ENCODE data around the gene POU4F3. TPM values are rescaled to one million over a fixed set of nuclear protein-coding genes. Genes with fewer than 3 reads are reported as not detected.
A peak's percentile ranks its signal among the peaks of the same experiment; 100 is the strongest.
"Not testable (repeated sequence)": the region's sequence is repeated elsewhere in the genome, so short reads cannot be mapped to it uniquely, and the experiment has no call there.

POU4F3 gene, protein sequence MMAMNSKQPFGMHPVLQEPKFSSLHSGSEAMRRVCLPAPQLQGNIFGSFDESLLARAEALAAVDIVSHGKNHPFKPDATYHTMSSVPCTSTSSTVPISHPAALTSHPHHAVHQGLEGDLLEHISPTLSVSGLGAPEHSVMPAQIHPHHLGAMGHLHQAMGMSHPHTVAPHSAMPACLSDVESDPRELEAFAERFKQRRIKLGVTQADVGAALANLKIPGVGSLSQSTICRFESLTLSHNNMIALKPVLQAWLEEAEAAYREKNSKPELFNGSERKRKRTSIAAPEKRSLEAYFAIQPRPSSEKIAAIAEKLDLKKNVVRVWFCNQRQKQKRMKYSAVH
- not detected for total RNA-seq
- long read RNA-seq = 0 reads

DNA sequence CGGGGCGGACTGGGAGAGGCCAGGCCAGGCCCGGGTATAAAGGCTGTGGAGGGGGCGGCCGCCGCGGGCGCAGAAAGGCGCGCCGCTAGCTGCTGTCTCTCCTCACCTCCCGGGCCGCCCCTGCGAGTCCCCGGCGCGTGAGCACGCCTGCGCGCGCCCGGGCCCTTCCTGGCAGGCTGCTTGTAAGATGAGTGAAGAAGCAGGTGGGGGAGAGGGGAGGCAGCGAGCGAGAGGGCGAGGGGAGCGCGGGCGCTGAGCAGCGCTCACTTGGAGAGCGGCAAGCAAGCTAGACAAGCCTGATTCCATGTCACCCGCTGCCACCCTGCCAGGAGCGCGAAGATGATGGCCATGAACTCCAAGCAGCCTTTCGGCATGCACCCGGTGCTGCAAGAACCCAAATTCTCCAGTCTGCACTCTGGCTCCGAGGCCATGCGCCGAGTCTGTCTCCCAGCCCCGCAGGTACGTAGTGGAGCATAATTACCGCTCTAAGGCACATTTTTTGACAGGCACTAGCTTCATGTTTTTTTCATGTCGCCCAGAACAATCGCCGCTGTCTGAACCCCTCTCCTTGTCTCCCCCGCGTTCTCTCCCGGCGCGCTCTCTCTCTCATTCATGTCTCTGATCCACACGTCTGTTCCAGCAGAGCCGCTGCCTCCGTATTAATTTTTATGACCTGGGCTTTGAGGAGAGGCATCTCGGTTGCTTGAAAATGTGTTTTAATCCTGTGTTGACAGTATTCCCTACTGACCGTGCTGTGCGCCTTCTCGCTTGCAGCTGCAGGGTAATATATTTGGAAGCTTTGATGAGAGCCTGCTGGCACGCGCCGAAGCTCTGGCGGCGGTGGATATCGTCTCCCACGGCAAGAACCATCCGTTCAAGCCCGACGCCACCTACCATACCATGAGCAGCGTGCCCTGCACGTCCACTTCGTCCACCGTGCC lies at the start of gene POU4F3:
TSS of gene POU4F3 (plus strand) at position 66 of the 941 bp plus-strand sequence. CDS start at position 340, 274 bp downstream.
- H3K27ac ChIP-seq (replicated peaks) = no peak within 1 kb of the TSS
- H3K4me1 ChIP-seq = peaks cover 25% of the 10 kb centered on the region
- H3K4me3 ChIP-seq = peak within 1 kb of the TSS; percentile 19
- no peaks in the 10 kb centered on the region for H3K36me3 ChIP-seq
- H3K9me3 ChIP-seq (replicated peaks) = no peaks in the 10 kb centered on the region
- TF ChIP-seq, protein P1, sequence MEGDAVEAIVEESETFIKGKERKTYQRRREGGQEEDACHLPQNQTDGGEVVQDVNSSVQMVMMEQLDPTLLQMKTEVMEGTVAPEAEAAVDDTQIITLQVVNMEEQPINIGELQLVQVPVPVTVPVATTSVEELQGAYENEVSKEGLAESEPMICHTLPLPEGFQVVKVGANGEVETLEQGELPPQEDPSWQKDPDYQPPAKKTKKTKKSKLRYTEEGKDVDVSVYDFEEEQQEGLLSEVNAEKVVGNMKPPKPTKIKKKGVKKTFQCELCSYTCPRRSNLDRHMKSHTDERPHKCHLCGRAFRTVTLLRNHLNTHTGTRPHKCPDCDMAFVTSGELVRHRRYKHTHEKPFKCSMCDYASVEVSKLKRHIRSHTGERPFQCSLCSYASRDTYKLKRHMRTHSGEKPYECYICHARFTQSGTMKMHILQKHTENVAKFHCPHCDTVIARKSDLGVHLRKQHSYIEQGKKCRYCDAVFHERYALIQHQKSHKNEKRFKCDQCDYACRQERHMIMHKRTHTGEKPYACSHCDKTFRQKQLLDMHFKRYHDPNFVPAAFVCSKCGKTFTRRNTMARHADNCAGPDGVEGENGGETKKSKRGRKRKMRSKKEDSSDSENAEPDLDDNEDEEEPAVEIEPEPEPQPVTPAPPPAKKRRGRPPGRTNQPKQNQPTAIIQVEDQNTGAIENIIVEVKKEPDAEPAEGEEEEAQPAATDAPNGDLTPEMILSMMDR (IDR thresholded peaks at IDR 0.05; ENCODE audit: borderline replicate concordance) = no peak
- intact Hi-C loops (cut with micrococcal nuclease) = no loop called here
- peaks cover 99% of the 10 kb centered on the region for H3K27me3 ChIP-seq (ENCODE audit: low read depth)
- DNase-seq = no peak

DNA sequence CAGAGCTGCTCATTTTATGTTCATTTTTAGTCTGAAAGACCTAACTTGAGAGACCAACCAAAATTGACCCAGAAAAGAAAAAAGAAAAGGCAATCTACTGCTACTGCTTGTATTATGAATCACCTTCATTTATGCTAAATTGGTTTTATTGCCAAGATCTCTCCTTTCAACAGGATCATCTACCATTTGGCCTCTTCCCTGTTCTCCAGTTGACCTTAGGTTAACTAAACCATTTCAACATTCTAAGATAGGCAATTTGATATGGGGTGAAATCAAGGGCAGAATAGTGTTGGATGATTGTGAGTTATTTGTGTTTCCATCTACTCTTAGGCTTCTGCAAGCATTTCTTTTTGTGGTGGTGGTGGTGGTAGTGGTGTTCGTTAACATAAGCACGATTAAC lies 48.3 kb upstream of the POU4F3 start:
- H3K27ac ChIP-seq (replicated peaks) = no peak overlapping the region
- TF ChIP-seq, protein P1 (IDR thresholded peaks at IDR 0.05; ENCODE audit: borderline replicate concordance) = no peak

DNA sequence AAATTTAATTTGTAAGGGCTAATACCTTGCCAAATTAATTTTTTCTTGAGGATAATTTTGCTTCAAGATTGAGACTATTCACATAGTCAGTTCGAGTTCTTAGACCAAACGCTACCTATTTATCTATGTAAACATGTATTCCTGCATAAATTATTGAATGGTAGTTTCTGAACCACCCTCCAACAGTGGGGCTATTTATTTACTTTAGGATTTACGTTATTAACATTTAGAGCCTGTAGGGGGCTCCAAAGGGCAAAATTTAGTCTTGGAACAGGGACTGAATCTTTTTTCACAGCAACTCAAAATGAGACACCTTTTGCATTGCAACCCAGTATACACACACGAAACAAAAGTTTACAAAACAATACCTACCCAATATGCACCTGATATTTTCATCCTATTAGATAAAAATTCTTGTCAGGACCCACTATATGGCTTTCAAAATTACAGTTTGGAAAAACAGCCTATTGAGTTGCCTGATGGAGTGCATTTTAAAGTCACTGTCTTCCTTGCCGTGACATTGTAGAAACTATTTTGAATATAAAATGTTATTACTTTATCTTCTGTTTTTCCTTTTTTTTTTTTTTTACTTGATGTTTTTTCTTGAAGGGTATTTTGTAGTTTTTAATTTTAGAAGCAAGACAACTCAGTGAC lies 47.1 kb upstream of the POU4F3 start:
- no peak overlapping the region for H3K27ac ChIP-seq (replicated peaks)
- intact Hi-C loops (cut with micrococcal nuclease) = loop anchor here (5.0 kb wide), 1 partner anchor 136 kb away; no protein-coding TSS in a partner anchor
- no peaks in the 10 kb centered on the region for H3K9me3 ChIP-seq (replicated peaks)
- H3K27me3 ChIP-seq (ENCODE audit: low read depth) = no peaks in the 10 kb centered on the region
- no peak overlapping the region for H3K4me3 ChIP-seq
- TF ChIP-seq, protein P1 (IDR thresholded peaks at IDR 0.05; ENCODE audit: borderline replicate concordance) = peak; percentile 66
- H3K36me3 ChIP-seq = peaks cover 5% of the 10 kb centered on the region
- peaks cover 3% of the 10 kb centered on the region for H3K4me1 ChIP-seq
- DNase-seq = no peak

More for the DNA sequence above, 48.3 kb upstream of the POU4F3 start:
- no peak for DNase-seq
- peaks cover 17% of the 10 kb centered on the region for H3K36me3 ChIP-seq
- no peak overlapping the region for H3K4me3 ChIP-seq
- peaks cover 6% of the 10 kb centered on the region for H3K4me1 ChIP-seq
- H3K9me3 ChIP-seq (replicated peaks) = no peaks in the 10 kb centered on the region
- H3K27me3 ChIP-seq (ENCODE audit: low read depth) = no peaks in the 10 kb centered on the region
- intact Hi-C loops (cut with micrococcal nuclease) = loop anchor here (5.0 kb wide), 1 partner anchor 137 kb away; no protein-coding TSS in a partner anchor

DNA sequence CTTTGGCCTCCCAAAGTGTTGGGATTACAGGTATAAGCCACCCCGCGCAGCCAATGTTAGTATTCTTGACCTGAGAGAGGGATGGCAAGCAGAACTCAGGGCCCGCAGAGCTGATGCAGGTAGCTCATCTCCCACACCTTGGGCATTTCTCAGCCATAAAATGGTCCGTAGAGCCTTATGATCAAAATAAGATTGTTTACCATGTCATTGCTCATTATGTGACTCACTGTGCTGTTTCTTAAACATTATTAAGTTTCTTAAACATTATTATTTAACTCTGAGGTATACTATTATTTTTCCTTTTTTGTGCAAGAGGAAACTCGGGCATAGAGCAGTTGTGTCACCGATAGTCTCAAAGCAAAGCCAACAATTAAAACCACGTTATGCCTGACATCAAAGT lies 42.4 kb upstream of the POU4F3 start:
- Histone ChIP-seq H3K9me3 (replicated peaks) (no peaks in the 10 kb centered on the region), H3K27me3 (ENCODE audit: low read depth) (no peaks in the 10 kb centered on the region), H3K36me3 (no peaks in the 10 kb centered on the region), H3K4me1 (no peaks in the 10 kb centered on the region), H3K4me3 (no peak overlapping the region), H3K27ac (replicated peaks) (no peak overlapping the region)
- intact Hi-C loops (cut with micrococcal nuclease) = no loop called here
- TF ChIP-seq, protein P1 (IDR thresholded peaks at IDR 0.05; ENCODE audit: borderline replicate concordance) = no peak
- DNase-seq = no peak

DNA sequence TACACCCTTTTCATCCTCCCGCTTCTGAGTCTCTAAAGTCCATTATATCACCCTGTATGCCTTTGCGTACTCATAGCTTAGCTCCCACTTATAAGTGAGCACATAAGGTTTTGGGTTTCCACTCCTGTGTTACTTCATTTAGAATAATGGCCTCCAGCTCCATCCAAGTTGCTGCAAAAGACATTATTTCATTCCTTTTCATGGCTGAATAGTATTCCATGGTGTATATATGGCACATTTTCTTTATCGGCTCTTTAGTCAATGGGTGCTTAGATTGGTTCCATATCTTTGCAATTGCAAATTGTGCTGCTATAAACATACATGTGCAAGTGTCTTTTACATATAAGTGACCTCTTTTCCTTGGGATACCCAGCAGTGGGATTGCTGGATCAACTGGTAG lies 39.7 kb upstream of the POU4F3 start:
- H3K27ac ChIP-seq (replicated peaks); H3K9me3 ChIP-seq (replicated peaks); intact Hi-C loops (cut with micrococcal nuclease); H3K36me3 ChIP-seq; DNase-seq; H3K4me3 ChIP-seq; H3K27me3 ChIP-seq (ENCODE audit: low read depth); H3K4me1 ChIP-seq: not testable (repeated sequence)
